Caco-2 (cell line): ENCODE data around the gene RAD51B. TPM values are rescaled to one million over a fixed set of nuclear protein-coding genes. Genes with fewer than 3 reads are reported as not detected.

Experiments used
- BruUV-seq: library from RNA; stranded (reverse); fragments of 400-500 nt; replicated peaks from 2 replicates; lab custom pipeline; 2021; lab: Mats Ljungman, UMichigan
- CTCF ChIA-PET: fragments of 300-600 bp; sonication (Branson Sonifier 250); formaldehyde crosslinking; loops from one replicate; lab custom pipeline; 2022; ENCODE audit warnings: antibody characterized with exemption; lab: Charles Lee
- POLR2A ChIA-PET: fragments of 300-600 bp; sonication (Branson Sonifier 250); formaldehyde crosslinking; loops from one replicate; lab custom pipeline; 2022; ENCODE audit warnings: antibody characterized with exemption; lab: Charles Lee
- DNase-seq, 2 experiments: peaks; one replicate each; pipeline versions ENCODE4 v3.0.0 to v3.0.0-alpha.2; 2020 to 2022
- H3K27me3 ChIP-seq: replicated peaks from 2 replicates; pipeline ENCODE4 v1.6.0; 2011; ENCODE audit warnings: low read length; ENCODE audit not compliant: control insufficient read depth, insufficient read depth
- H3K36me3 ChIP-seq: 2 replicates; pipeline ENCODE4 v1.5.1; 2011; ENCODE audit warnings: low read length; ENCODE audit not compliant: control insufficient read depth, insufficient read depth
- H3K4me1 ChIP-seq: fragments of 250-450 bp; sonication (Bioruptor Pico); 2 replicates; pipeline ENCODE4 v1.5.1; 2020; ENCODE audit warnings: mild to moderate bottlenecking
- H3K4me3 ChIP-seq: 2 replicates; pipeline ENCODE4 v1.5.1; 2011; ENCODE audit warnings: low read depth, mild to moderate bottlenecking, control low read depth, low read length
- H3K9me3 ChIP-seq: fragments of 250-450 bp; sonication (Bioruptor Pico); 2 replicates; pipeline ENCODE4 v1.5.1; 2020; ENCODE audit warnings: mild to moderate bottlenecking, moderate library complexity
- H3K27ac Mint-ChIP-seq: one replicate; pipeline ENCODE4 v1.8.0; 2022; ENCODE audit warnings: mixed read lengths; ENCODE audit not compliant: unreplicated experiment
- H3K27me3 Mint-ChIP-seq: one replicate; pipeline ENCODE4 v1.8.0; 2022; ENCODE audit warnings: mixed read lengths; ENCODE audit not compliant: insufficient read depth, unreplicated experiment
- H3K36me3 Mint-ChIP-seq: one replicate; pipeline ENCODE4 v1.8.0; 2022; ENCODE audit warnings: mild to moderate bottlenecking, mixed read lengths; ENCODE audit not compliant: insufficient read depth, unreplicated experiment
- H3K4me1 Mint-ChIP-seq: one replicate; pipeline ENCODE4 v1.8.0; 2022; ENCODE audit warnings: low read depth, mixed read lengths; ENCODE audit not compliant: unreplicated experiment
- H3K4me3 Mint-ChIP-seq: one replicate; pipeline ENCODE4 v1.8.0; 2022; ENCODE audit warnings: mild to moderate bottlenecking, moderate library complexity, mixed read lengths; ENCODE audit not compliant: unreplicated experiment
- H3K9me3 Mint-ChIP-seq: one replicate; pipeline ENCODE4 v1.8.0; 2022; ENCODE audit warnings: mixed read lengths; ENCODE audit not compliant: unreplicated experiment
- CTCF ChIP-seq, 2 experiments: fragments of 200-600 bp in 1 of 2; IDR thresholded peaks; 1 replicate in 1 of 2; 2 replicates in 1 of 2; pipeline versions ENCODE4 v1.5.1 to v1.8.0; 2011 to 2022; ENCODE audit warnings: antibody characterized with exemption in 1 of 2, control low read depth in 1 of 2, inconsistent platforms in 1 of 2, low read depth in 1 of 2, low read length in 1 of 2, mild to moderate bottlenecking in 1 of 2, moderate library complexity in 1 of 2; ENCODE audit not compliant: insufficient read depth in 1 of 2, severe bottlenecking in 1 of 2, unreplicated experiment in 1 of 2
- intact Hi-C: fragments of 100-400 bp; cut with micrococcal nuclease; formaldehyde crosslinking; loops from one replicate; pipeline ENCODE4 v1.10.0; 2022; ENCODE audit not compliant: unreplicated experiment
- total RNA-seq: library from RNA; stranded (reverse); gene quantifications from 2 replicates; pipeline ENCODE4 v1.2.3, GENCODE V29; 2022

Gene RAD51B
- total RNA-seq, 1 experiment from 2014 or later: 16.7 TPM

DNA sequence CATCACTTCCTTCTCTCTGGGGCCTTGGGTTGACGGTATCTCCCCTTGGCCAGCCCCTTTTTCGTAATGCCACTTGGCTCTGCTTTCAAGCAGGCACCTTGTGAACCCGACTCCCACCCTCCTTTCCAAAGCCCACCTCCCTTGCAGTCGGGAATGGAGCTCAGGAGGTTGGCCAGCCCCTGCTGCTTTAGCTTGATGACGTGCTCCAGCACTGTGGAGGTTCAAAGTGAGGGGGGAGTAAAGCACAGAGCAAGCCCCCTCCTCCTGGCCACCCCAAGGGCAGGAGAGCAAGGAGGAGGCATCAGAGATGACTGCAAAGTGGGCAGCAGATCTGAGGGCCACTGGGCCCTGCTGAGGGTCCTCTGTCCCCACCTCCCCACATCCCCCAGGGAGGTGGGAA, 869.9 kb downstream of the RAD51B start:
- ChIA-PET POLR2A (no interaction called here), CTCF (no interaction called here)
- Histone ChIP-seq H3K9me3 (no peaks in the 10 kb centered on the region; the same call in 1 of the 2 replicates), H3K4me3 (no peak overlapping the region), H3K27me3 (no peaks in the 10 kb centered on the region), H3K36me3 (no peaks in the 10 kb centered on the region), H3K4me1 (peaks cover 29% of the 10 kb centered on the region)
- H3K4me1 Mint-ChIP-seq: peaks cover 23% of the 10 kb centered on the region
- H3K27ac Mint-ChIP-seq: no peak overlapping the region
- no peak overlapping the region for H3K4me3 Mint-ChIP-seq
- intact Hi-C loops: no loop called here
- H3K36me3 Mint-ChIP-seq: no peaks in the 10 kb centered on the region
- no TSS peak for BruUV-seq
- no peak for TF ChIP-seq CTCF (IDR thresholded peaks at IDR 0.05; ENCODE audit: insufficient read depth in 1 of 2, low read depth in 1 of 2, low read length in 1 of 2, severe bottlenecking in 1 of 2, unreplicated experiment in 1 of 2)
- H3K9me3 Mint-ChIP-seq: peaks cover 6% of the 10 kb centered on the region
- no peak for DNase-seq
- H3K27me3 Mint-ChIP-seq: no peaks in the 10 kb centered on the region

- no peak for DNase-seq
- intact Hi-C loops: no loop called here
- H3K27me3 ChIP-seq: no peaks in the 10 kb centered on the region
- ChIA-PET POLR2A (no interaction called here), CTCF (interaction anchor here (0.6 kb wide), 2 partner anchors 42 to 62 kb away, joined by 3 to 5 read pairs; no protein-coding TSS in a partner anchor)
- no peak overlapping the region for H3K4me3 ChIP-seq
- H3K9me3 ChIP-seq: no peaks in the 10 kb centered on the region; the same call in 1 of the 2 replicates
- H3K27ac Mint-ChIP-seq: no peak overlapping the region
- no peaks in the 10 kb centered on the region for H3K27me3 Mint-ChIP-seq
- no peaks in the 10 kb centered on the region for H3K36me3 Mint-ChIP-seq
- BruUV-seq: no TSS peak
- no peaks in the 10 kb centered on the region for H3K36me3 ChIP-seq
- no peak for TF ChIP-seq CTCF (IDR thresholded peaks at IDR 0.05; ENCODE audit: insufficient read depth in 1 of 2, low read depth in 1 of 2, low read length in 1 of 2, severe bottlenecking in 1 of 2, unreplicated experiment in 1 of 2)
- no peak overlapping the region for H3K4me3 Mint-ChIP-seq
- H3K4me1 Mint-ChIP-seq: peaks cover 16% of the 10 kb centered on the region
- H3K4me1 ChIP-seq: peaks cover 20% of the 10 kb centered on the region
- H3K9me3 Mint-ChIP-seq: peaks cover 6% of the 10 kb centered on the region
Measured at GRCh38 chr14:68690089-68690958, 870.7 kb downstream of the RAD51B start.

DNA sequence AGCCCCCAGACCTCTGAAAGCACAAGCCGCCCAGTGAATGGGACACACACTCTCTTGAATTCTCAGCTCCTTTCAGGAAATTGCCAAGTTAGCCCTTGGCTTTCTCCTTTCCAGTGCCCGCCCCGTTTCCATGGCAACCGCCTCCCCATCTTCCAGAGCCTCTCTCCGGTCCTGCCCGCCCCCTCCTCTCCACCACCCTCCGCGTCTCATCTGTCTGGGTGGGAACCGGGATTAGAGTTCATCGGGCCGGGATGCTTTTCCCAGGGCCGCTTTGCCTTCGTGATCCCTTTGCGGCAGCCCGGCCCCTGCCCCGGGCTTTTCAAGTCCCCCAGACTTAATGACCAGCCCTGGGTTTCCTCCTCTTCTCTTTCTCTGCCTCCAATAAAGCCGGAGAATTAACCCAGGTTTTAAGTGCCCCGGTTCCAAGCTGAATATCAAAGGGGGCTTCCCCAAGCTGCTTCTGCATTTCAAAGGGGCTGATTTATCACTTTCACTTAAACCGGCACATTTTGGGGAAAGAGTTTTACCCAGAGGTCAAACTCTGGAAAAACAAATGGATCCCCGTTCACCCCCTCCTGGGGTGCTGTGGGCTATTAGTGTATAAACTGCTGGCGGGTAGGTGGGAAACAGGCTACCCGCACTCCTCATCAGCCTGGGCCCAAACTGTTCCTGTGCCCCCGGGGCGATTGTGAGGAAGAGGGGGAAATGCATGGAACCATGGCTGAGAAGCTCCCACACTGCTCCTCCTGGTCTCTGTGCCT, 871.6 kb downstream of the RAD51B start:
- H3K9me3 Mint-ChIP-seq: peaks cover 6% of the 10 kb centered on the region
- intact Hi-C loops: no loop called here
- no peak for DNase-seq
- H3K36me3 Mint-ChIP-seq: no peaks in the 10 kb centered on the region
- TF ChIP-seq CTCF (IDR thresholded peaks at IDR 0.05; ENCODE audit: insufficient read depth in 1 of 2, low read depth in 1 of 2, low read length in 1 of 2, severe bottlenecking in 1 of 2, unreplicated experiment in 1 of 2): no peak
- CTCF ChIA-PET: no interaction called here
- POLR2A ChIA-PET: no interaction called here
- H3K4me1 Mint-ChIP-seq: peaks cover 7% of the 10 kb centered on the region
- Histone ChIP-seq H3K36me3 (no peaks in the 10 kb centered on the region), H3K9me3 (no peaks in the 10 kb centered on the region; the same call in 1 of the 2 replicates), H3K27me3 (no peaks in the 10 kb centered on the region), H3K4me3 (no peak overlapping the region), H3K4me1 (peaks cover 12% of the 10 kb centered on the region)
- H3K4me3 Mint-ChIP-seq: no peak overlapping the region
- H3K27me3 Mint-ChIP-seq: no peaks in the 10 kb centered on the region
- BruUV-seq: no TSS peak
- no peak overlapping the region for H3K27ac Mint-ChIP-seq
